Spinal cord (tissue), 10 donors: ENCODE data around the gene SCYL2. TPM values are rescaled to one million over a fixed set of nuclear protein-coding genes. Genes with fewer than 3 reads are reported as not detected.
"Not testable (repeated sequence)": the region's sequence is repeated elsewhere in the genome, so short reads cannot be mapped to it uniquely, and the experiment has no call there.

Source experiments
- DNase-seq, 6 donors: peaks; one replicate each; pipeline versions ENCODE4 v3.0.0 to v3.0.0-alpha.2; 2013 to 2015; ENCODE audit warnings: low spot score in 6 of 6, low read depth in 4 of 6
- H3K27ac ChIP-seq: one replicate; pipeline ENCODE4 v1.5.1; 2013; ENCODE audit warnings: low read depth, low read length, control low read depth
- H3K27me3 ChIP-seq: one replicate; pipeline ENCODE4 v1.6.1; 2013; ENCODE audit warnings: low read length; ENCODE audit not compliant: control insufficient read depth, insufficient read depth
- H3K36me3 ChIP-seq: one replicate; pipeline ENCODE4 v1.6.1; 2013; ENCODE audit warnings: low read length; ENCODE audit not compliant: control insufficient read depth, insufficient read depth
- H3K4me1 ChIP-seq: one replicate; pipeline ENCODE4 v1.6.1; 2013; ENCODE audit warnings: low read length; ENCODE audit not compliant: control insufficient read depth, insufficient read depth
- H3K4me3 ChIP-seq: one replicate; pipeline ENCODE4 v1.5.1; 2013; ENCODE audit warnings: low read depth, low read length, control low read depth
- H3K9me3 ChIP-seq: one replicate; pipeline ENCODE4 v1.6.1; 2013; ENCODE audit warnings: low read length; ENCODE audit not compliant: control insufficient read depth, insufficient read depth
- WGBS: methylation state at CpG from one replicate; pipeline ENCODE4 v1.1.5; 2013; ENCODE audit warnings: missing lambda C conversion rate; ENCODE audit not compliant: insufficient coverage; 5-methylcytosine and 5-hydroxymethylcytosine counted together
- polyA plus RNA-seq, 2 donors: library from polyadenylated mRNA; unstranded; fragments of 120-200 nt; gene quantifications; one replicate each; pipeline ENCODE4 v1.2.1, GENCODE V29; 2013; ENCODE audit not compliant: insufficient read length in 2 of 2
- total RNA-seq, 2 donors: library from RNA; depleted of rRNA in 1 of 2; stranded (reverse); fragments of 120-200 nt in 1 of 2; fragments of >200 nt in 1 of 2; gene quantifications; one replicate each; pipeline versions ENCODE4 v1.2.3 to v1.2.4, GENCODE V29; 2013 to 2014
- donor health status: healthy.

The SCYL2 gene
- total and polyA plus RNA-seq, 4 donors: 37.5 to 83.6 (median 47.4) TPM

DNA sequence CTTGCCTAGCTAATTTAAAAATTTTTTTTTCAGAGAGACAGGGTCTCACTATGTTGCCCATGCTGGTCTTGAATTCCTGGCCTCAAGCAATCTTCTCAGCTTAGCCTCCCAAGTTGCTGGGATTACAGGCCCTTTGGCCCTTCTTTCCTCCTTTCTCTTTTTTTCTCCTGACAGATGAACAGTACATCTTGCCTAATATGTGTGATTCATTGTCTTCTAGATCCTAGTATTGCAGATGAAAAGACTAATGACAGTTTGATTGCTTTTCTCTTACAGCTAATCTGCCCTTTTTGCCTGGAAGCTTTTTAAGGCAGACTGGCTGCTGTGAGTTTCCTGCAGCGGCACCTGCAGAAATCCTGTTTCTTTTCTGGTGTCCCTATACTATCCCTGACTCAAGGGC lies 12.1 kb upstream of the SCYL2 start:
- Histone ChIP-seq H3K9me3 (no peaks in the 10 kb centered on the region), H3K4me3 (no peak overlapping the region), H3K27ac (no peak overlapping the region), H3K36me3 (no peaks in the 10 kb centered on the region), H3K4me1 (no peaks in the 10 kb centered on the region), H3K27me3 (no peaks in the 10 kb centered on the region)
- DNase-seq: no peak
- WGBS: 100% methylated on average over 1 of the region's 1 CpG

- no peak for DNase-seq
- H3K27ac ChIP-seq: no peak overlapping the region
- H3K36me3 ChIP-seq: no peaks in the 10 kb centered on the region
- H3K27me3 ChIP-seq: no peaks in the 10 kb centered on the region
- no peaks in the 10 kb centered on the region for H3K9me3 ChIP-seq
- H3K4me1 ChIP-seq: no peaks in the 10 kb centered on the region
- WGBS: no CpG with 5 or more reads among the region's 1 CpG
- H3K4me3 ChIP-seq: no peak overlapping the region
These were observed 8.8 kb upstream of the SCYL2 start for GRCh38 chr12:100258127-100258526.

GRCh38 chr12:100263131-100263530 lies 3.8 kb upstream of the SCYL2 start:
- no peak for DNase-seq
- no peaks in the 10 kb centered on the region for H3K9me3 ChIP-seq
- no CpG with 5 or more reads among the region's 5 CpGs for WGBS
- no peak overlapping the region for H3K4me3 ChIP-seq
- peaks cover 3% of the 10 kb centered on the region for H3K4me1 ChIP-seq
- no peaks in the 10 kb centered on the region for H3K36me3 ChIP-seq
- no peaks in the 10 kb centered on the region for H3K27me3 ChIP-seq
- H3K27ac ChIP-seq: no peak overlapping the region

GRCh38 chr12:100265107-100265506 lies 1.9 kb upstream of the SCYL2 start:
- not testable (repeated sequence) for H3K36me3 ChIP-seq, H3K4me3 ChIP-seq, H3K27ac ChIP-seq, H3K9me3 ChIP-seq, H3K4me1 ChIP-seq, H3K27me3 ChIP-seq, DNase-seq
- WGBS: 100% methylated on average over 2 of the region's 5 CpGs

- DNase-seq: no peak
- no peaks in the 10 kb centered on the region for H3K36me3 ChIP-seq
- no CpG with 5 or more reads among the region's 11 CpGs for WGBS
- peak overlapping the region; percentile 86 for H3K4me3 ChIP-seq
- peaks cover 3% of the 10 kb centered on the region for H3K4me1 ChIP-seq
- peak overlapping the region; percentile 96 for H3K27ac ChIP-seq
- H3K27me3 ChIP-seq: no peaks in the 10 kb centered on the region
- H3K9me3 ChIP-seq: no peaks in the 10 kb centered on the region
These were observed 1.0 kb upstream of the SCYL2 start for GRCh38 chr12:100265732-100266584.

DNA sequence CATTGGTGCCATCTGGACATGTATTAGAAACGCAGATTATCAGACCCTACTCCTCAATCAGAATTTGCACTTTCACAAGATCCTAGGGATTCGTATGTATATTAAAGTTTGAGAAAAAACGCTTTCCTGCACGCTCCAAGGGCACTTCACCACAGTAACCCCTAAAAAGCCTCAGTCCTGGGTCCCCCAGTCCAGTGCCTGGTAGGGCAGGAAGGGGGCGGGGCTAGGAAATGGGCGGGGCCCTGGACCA lies 467 bp upstream of the SCYL2 start:
- H3K4me3 ChIP-seq: peak overlapping the region; percentile 86
- H3K36me3 ChIP-seq: no peaks in the 10 kb centered on the region
- WGBS: 0% methylated on average over 2 of the region's 6 CpGs
- peak overlapping the region; percentile 96 for H3K27ac ChIP-seq
- H3K9me3 ChIP-seq: no peaks in the 10 kb centered on the region
- peaks cover 3% of the 10 kb centered on the region for H3K4me1 ChIP-seq
- H3K27me3 ChIP-seq: no peaks in the 10 kb centered on the region
- no peak for DNase-seq

DNA sequence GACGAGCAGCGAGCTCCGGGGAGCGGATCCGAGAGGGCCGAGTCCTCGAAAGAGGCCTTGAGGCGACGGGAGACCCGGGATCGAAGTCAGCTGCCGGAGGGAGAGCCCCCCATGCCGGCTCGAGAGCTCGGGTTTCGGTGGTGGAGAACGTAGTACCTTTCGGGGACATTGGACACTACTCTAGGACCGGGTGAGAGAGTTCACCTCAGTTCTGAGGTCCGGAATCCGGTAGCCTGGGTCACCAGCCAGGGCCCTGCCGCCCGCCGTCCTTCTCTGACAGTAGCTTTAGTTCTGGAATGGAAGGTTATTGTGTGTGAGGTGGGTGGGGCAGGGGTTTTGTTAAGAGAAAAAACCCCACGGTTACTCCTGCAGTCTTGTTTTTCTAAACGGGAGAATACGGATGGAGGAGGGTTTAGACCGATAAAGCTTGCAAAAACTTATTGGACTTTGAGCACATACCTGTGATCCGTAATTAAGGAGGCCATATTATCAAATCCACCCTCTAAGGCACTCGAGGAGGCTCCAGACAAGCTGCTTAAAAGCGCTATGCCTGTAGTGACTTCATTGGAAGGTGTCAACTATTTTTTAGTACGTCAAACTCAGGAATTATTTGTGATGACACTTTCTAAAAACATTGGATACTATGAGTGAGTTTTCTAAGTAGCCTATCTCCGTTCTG lies 765 bp downstream of the SCYL2 start:
- no peaks in the 10 kb centered on the region for H3K27me3 ChIP-seq
- H3K4me1 ChIP-seq: peaks cover 3% of the 10 kb centered on the region
- H3K9me3 ChIP-seq: no peaks in the 10 kb centered on the region
- peak in 3 of 6 donors; percentile 6 to 40 (median 33) for DNase-seq
- H3K36me3 ChIP-seq: no peaks in the 10 kb centered on the region
- peak overlapping the region; percentile 96 for H3K27ac ChIP-seq
- 0% methylated on average over 24 of the region's 33 CpGs for WGBS
- peak overlapping the region; percentile 86 for H3K4me3 ChIP-seq

DNA sequence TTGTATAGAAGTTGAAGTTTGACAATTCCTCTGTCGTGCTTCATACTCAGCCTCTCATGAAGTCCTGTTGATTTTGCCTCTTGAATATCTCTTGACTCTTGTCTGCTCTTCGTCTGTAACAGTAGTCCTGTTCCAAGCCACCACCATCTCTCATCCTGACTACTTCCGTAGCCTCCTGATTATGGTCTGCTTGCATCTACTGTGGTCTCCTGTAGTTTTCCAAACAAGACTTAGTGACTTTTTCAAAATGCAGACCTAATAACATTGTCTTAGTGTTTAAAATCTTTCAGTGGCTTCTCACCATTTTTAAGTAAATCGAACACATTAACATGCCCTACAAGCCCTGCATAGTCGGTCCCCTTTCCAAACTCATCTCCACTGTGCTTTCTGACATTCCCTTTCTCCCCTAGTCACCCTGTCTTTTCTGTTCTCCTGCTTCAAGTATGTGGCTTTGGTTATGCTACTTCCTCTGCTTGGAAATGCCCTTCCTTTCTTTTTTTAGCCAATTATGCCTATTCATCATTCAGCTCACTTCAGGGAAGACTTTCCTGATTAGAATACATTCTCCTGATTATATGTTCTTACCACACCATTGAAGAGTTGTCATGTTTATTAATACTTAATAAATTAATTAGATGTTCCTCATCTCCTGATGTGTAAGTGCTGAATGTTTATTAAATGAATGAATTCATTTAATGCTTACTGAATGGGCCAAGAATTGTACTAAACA lies 2.0 kb downstream of the SCYL2 start:
- H3K9me3 ChIP-seq: no peaks in the 10 kb centered on the region
- H3K4me3 ChIP-seq: peak overlapping the region; percentile 86
- H3K36me3 ChIP-seq: no peaks in the 10 kb centered on the region
- peaks cover 3% of the 10 kb centered on the region for H3K4me1 ChIP-seq
- no peaks in the 10 kb centered on the region for H3K27me3 ChIP-seq
- DNase-seq: peak in 1 of 6 donors; percentile 3
- no peak overlapping the region for H3K27ac ChIP-seq
- 29% methylated on average over 3 of the region's 5 CpGs for WGBS

GRCh38 chr12:100273782-100274181 lies 6.8 kb downstream of the SCYL2 start:
- H3K27ac ChIP-seq: no peak overlapping the region
- DNase-seq: peak in 1 of 6 donors; percentile 42
- H3K4me1 ChIP-seq: no peaks in the 10 kb centered on the region
- WGBS: no CpG with 5 or more reads among the region's 4 CpGs
- H3K4me3 ChIP-seq: no peak overlapping the region
- no peaks in the 10 kb centered on the region for H3K9me3 ChIP-seq
- no peaks in the 10 kb centered on the region for H3K27me3 ChIP-seq
- no peaks in the 10 kb centered on the region for H3K36me3 ChIP-seq
